AG08395 (cell line): ENCODE results near the gene ACOT2.
"Not testable (repeated sequence)": the region's sequence is repeated elsewhere in the genome, so short reads cannot be mapped to it uniquely, and the experiment has no call there.

Source experiments
- DNase-seq: peaks from one replicate; pipeline ENCODE4 v3.0.0; 2012; ENCODE audit warnings: mixed read lengths, low spot score

ACOT2 gene, protein sequence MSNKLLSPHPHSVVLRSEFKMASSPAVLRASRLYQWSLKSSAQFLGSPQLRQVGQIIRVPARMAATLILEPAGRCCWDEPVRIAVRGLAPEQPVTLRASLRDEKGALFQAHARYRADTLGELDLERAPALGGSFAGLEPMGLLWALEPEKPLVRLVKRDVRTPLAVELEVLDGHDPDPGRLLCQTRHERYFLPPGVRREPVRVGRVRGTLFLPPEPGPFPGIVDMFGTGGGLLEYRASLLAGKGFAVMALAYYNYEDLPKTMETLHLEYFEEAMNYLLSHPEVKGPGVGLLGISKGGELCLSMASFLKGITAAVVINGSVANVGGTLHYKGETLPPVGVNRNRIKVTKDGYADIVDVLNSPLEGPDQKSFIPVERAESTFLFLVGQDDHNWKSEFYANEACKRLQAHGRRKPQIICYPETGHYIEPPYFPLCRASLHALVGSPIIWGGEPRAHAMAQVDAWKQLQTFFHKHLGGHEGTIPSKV

DNA sequence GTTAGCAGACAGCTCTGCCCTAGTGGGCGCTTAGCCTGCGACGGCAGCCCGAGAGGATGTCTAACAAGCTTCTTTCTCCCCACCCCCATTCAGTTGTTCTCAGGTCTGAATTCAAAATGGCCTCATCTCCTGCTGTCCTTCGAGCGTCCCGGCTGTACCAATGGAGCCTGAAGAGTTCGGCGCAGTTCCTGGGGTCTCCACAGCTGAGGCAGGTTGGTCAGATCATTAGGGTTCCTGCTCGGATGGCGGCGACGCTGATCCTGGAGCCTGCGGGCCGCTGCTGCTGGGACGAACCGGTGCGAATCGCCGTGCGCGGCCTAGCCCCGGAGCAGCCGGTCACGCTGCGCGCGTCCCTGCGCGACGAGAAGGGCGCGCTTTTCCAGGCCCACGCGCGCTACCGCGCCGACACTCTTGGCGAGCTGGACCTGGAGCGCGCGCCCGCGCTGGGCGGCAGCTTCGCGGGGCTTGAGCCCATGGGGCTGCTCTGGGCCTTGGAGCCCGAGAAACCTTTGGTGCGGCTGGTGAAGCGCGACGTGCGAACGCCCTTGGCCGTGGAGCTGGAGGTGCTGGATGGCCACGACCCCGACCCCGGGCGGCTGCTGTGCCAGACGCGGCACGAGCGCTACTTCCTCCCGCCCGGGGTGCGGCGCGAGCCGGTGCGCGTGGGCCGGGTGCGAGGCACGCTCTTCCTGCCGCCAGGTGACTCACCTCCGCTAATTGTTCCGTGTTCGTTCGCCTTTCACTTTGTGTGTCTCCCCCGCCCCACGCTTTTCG is at the start of gene ACOT2:
TSS of gene ACOT2 (plus strand) at position 29 of the 774 bp plus-strand sequence. CDS start at position 57, 28 bp downstream.
- peak; percentile 89 for DNase-seq

DNA sequence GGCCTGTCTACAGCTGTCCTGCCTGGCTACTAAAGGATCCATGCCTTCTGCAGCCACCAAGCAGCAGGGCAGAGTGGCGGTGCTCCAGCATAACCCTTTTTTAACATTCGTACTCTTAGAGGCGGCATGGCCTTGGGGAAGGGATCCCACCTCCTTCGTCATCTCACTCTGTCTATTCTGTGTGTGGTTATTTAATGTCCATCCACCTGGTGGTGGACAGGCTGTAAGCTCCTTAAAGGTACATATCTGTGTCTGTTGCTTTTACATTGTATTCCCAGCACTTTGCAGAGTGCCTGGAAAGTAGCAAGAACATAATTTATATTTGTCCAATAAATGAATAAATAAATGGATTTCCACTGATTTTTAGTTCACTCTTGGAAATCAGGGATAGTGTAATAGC is 47.8 kb upstream of the ACOT2 start:
- no peak for DNase-seq

DNA sequence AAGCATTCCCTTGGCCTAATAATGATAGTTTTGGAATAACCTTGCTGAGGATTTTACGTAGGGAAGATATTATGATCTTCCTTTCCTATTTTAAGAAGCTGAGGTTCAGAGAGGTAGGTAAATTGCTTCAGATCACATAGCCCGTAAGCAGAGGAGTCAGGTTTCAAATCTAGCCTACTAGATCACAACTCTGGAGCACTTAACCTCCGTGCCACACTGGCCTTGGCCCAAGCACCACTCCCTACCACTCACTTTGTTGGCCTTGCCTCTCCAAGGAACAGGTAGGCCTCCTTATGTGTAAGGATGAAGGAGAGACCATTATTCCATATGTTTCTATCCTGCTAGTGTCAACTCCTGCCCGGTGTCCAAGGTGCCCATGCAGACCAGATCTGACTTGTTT is 44.5 kb upstream of the ACOT2 start:
- DNase-seq = no peak

DNA sequence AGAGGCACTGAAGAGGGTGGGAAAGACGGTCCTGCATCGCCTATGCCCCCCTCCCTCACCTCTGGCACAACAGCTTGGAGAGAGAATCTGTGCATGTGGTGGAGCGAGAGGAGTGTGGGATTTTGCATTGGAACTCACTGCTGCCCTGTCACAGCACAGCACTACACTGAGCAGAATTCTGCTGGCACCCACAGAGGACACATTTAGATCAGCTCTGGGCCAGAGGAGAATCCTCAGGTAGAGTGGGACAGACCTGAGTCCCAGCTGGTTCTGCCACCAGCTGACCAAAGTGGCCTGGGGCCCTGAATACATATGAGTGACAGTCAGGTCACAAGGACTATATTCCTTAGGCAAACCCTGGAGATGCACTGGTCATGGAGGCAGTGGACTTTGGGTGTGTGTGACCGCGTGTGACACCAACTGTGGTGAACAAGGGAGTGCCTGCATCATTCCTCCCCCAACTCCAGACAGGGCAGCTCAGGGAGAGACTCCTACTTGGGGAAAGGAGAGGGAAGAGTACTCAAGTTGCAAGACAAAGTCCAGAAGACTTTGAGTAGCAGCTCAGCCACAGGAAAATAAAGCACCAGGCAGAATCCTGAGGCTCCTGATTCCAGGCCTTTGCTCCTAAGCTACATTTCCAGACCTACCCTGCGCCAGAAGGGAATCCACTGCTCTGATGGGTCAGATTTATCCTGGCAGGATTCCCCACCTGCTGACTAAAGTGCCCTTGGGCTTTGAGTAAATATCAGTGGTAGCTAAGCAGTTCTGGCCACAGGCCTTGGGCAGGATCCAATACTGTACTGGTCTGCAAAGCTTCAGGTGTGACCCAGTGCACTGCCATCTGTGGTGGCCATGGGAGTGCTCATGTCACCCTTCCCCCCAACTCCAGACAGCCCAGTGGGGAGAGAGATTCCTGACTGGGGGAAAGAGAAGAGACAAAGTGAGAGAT is 42.7 kb upstream of the ACOT2 start:
- no peak for DNase-seq

DNA sequence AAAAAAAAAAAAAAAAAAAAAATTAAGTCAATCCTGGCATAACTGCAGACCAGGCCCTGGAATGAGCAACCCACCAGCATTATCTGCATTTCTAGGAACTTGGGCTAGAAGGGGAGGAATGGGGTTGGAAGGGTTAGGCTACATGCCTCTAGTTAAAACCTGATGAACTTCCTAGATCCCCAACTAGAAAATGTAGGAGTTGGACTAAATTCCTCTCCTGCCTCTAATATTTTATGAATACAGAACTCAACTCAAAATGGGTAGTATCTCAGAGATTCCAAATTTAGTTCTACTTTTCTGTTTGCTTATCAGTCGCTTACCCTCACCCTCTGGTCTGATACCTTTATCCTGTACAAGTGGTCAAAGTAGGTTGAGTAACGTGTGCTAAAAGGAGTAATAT is 39.7 kb upstream of the ACOT2 start:
- not testable (repeated sequence) for DNase-seq

DNA sequence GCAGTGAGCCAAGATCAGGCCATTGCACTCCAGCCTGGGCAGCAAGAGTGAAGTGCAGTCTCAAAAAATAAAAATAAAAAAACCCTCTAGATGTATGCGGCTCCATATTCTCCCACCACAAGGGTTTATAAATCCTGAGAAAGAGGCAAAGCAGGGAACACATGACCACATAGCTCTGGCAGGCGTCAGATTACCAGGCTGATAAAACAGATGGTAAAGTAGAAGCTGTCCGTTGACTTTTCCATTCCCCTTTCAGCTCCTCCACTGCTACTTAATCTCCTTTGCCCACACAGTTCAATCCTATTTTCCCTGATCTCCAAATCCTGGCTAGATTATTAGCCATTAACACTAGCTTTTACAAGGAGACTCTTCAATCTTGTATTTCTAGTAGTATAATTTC is 37.0 kb upstream of the ACOT2 start:
- DNase-seq = not testable (repeated sequence)

DNA sequence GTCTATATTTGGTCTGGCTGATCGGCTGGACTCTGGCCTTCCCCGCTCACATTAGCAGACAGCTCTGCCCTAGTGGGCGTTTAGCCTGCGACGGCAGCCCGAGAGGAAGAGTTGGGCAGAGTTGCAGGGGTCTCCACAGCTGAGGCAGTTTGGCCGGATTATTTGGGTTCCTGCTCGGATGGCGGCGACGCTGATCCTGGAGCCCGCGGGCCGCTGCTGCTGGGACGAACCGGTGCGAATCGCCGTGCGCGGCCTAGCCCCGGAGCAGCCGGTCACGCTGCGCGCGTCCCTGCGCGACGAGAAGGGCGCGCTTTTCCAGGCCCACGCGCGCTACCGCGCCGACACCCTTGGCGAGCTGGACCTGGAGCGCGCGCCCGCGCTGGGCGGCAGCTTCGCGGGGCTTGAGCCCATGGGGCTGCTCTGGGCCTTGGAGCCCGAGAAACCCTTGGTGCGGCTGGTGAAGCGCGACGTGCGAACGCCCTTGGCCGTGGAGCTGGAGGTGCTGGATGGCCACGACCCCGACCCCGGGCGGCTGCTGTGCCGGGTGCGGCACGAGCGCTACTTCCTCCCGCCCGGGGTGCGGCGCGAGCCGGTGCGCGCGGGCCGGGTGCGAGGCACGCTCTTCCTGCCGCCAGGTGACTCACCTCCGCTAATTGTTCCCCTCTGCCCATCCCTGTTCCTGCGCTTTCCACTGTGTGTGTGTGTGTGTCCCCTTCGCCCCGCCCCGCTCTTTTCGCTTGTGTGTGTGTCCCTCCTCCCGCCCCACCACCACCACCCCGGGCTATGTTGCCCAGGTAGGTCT is 31.6 kb upstream of the ACOT2 start:
- peak; percentile 47 for DNase-seq

DNA sequence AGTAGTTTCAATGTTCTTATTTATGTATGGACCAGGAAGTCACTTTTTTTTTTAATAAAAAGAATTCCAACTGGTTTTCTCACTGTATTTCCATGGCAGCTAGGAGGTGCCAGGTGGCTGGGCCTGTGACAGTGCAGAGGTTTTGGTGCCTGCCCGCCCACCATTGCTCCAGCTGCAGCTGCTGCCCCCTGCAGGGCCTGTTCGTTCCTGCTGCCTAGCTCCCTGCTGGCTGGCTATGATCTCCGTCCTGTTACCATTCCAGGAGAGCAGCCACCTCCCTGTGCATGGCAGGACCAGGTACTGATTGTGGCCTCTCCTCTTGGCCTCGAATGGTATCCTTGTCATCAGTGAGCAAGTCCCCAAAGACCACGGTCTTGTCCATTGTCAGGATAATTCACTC is 30.0 kb upstream of the ACOT2 start:
- peak; percentile 35 for DNase-seq

DNA sequence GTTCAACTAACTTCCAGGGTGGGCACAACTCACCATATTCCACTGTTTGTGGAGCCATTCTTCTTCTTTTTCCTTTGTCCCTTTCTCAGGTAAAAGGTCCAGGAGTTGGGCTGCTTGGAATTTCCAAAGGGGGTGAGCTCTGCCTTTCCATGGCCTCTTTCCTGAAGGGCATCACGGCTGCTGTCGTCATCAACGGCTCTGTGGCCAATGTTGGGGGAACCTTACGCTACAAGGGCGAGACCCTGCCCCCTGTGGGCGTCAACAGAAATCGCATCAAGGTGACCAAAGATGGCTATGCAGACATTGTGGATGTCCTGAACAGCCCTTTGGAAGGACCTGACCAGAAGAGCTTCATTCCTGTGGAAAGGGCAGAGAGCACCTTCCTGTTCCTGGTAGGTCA is 26.1 kb upstream of the ACOT2 start:
- not testable (repeated sequence) for DNase-seq

DNA sequence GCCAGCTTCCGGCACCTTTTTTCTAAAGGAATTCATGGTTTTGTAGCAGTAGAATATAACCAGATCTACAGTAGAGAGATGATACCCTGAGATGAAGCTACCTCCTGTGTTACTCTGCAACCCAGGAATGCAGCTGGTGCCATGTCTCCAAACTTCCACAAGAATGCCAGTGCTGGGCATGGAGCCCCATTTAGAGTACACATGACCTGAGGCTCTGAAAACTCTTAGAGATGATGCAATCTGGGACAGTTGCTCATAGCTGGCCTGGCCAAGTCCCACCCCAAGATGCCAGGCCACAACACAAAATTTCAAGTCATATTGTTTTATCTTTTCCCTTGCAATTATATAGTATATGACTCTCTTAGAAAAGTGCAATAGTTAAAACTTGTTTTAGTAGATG is 23.7 kb upstream of the ACOT2 start:
- DNase-seq = not testable (repeated sequence)

DNA sequence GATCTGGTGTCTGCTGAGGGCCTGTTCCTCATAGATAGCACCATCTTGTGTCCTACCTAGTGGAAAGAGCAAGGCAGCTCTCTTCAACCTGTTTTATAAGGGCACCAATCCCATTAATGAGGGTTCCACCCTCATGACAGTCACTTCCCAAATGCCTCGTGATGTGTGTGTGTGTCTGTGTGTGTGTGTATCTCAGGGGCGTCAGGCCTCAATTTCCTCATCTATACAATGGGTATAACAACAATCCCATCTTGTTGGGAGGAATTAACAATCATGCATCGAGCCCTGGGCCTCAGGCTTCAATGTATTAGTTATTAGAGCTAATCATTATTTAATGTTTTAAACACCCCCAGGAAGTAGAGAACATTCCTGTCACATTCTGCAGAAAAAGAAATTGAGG is 19.9 kb upstream of the ACOT2 start:
- not testable (repeated sequence) for DNase-seq

DNA sequence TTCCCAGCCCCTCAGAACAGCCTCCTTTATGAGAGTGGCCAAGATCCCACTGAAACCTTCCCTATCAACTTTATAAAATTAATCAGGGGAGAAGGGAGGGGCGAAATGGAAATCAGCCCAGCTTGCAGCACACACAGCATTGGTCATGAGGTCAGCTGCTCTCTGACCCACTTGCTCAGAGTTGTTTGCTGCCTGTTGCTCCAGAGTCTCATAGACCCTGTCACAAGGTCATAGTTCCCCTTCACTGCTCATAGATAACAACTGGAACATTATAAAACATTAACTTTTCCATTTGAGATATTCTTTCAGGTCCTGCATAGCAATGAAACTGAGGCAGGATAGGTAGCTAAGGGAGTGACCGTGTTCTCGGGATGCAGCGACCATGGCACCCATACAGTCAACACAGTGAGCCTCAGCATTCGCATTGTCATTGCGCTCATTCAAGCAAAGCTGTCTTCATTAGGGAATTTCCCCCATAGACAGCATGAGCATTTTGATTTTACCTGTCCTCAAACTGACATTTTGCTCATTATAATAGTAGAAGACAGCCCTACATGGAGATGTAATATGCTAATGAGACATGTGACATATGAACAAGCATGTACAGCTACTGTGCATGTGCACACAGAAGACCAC is 19.0 kb upstream of the ACOT2 start:
- not testable (repeated sequence) for DNase-seq

DNA sequence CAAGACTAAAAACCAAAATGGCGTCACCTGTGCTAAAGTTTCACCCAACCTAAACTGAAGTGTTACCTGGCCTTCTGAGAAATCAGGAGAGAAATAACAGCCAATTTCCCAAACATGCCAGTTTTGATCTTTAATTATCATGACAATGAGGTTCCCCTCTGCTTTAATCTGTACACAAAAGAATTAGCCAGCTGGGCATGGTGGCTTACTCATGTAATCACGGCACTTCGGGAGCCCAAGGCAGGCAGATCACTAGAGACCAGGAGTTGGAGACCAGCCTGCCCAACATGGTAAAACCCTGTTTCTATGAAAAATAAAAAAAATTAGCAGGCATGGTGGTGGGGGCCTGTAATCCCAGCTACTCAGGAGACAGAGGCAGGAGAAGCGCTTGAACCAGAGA is 15.2 kb upstream of the ACOT2 start:
- no peak for DNase-seq

DNA sequence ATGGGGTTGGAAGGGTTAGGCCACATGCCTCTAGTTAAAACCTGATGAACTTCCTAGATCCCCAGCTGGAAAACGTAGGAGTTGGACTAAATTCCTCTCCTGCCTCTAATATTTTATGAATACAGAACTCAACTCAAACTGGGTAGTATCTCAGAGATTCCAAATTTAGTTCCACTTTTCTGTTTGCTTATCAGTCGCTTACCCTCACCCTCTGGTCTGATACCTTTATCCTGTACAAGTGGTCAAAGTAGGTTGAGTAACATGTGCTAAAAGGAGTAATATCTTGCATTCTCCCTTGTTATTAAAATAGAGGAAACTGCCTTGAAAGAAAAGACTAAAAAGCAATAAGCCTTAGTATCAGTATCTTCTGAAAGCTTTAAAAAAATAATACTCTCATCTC is 11.8 kb upstream of the ACOT2 start:
- DNase-seq = not testable (repeated sequence)

DNA sequence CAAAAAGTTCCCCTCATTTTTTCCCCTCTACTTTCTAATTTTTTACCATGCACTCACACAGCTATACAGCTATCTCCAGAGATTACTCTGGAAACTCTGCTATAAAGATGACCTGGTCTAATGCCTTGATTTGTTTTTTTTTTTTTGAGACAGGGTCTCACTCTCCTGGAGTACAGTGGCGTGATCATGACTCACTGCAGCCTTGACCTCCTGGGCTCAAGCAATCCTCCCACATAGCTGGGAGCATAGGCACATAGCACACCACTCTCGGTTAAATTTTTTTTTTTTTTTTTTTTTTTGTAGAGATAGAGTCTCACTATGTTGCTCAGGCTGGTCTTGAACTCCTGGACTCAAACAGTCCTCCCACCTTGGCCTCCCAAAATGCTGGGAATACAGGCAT is 10.8 kb upstream of the ACOT2 start:
- not testable (repeated sequence) for DNase-seq

DNA sequence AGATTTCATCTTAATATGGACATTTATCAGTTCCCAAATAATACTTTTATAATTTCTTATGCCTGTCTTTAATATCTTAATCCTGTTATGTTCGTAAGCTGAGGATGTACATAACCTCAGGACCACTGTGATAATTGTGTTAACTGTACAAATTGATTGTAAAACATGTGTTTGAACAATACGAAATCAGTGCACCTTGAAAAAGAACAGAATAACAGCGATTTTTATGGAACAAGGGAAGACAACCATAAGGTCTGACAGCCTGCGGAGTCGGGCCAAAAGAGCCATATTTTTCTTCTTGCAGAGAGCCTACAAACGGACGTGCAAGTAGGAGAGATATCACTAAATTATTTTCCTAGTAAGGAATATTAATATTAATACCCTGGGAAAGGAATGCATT is 6.8 kb upstream of the ACOT2 start:
- DNase-seq = not testable (repeated sequence)

DNA sequence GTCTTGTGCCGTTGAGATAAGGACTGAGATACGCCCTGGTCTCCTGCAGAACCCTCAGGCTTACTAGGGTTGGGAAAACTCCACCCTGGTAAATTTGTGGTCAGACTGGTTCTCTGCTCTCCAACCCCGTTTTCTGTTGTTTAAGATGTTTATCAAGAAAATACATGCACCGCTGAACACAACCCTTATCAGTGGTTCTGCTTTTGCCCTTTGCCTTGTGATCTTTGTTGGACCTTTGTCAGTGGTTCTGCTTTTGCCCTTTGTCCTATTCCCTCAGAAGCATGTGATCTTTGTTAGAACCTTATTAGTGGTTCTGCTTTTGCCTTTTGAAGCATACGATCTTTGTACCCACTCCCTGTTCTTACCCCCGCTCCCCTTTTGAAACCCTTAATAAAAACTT is 6.3 kb upstream of the ACOT2 start:
- not testable (repeated sequence) for DNase-seq

DNA sequence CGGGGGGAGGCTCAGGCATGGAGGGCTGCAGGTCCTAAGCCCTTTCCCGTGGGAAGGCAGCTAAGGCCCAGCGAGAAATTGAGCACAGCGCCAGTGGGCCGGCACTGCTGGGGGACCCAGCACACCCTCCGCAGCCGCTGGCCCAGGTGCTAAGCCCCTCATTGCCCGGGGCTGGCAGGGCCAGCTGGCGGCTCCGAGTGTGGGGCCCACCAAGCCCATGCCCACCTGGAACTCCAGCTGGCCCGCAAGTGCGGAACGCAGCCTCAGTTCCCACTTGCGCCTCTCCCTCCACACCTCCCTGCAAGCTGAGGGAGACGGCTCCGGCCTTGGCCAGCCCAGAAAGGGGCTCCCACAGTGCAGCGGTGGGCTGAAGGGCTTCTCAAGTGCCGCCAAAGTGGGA is 2.6 kb upstream of the ACOT2 start:
- DNase-seq = not testable (repeated sequence)

DNA sequence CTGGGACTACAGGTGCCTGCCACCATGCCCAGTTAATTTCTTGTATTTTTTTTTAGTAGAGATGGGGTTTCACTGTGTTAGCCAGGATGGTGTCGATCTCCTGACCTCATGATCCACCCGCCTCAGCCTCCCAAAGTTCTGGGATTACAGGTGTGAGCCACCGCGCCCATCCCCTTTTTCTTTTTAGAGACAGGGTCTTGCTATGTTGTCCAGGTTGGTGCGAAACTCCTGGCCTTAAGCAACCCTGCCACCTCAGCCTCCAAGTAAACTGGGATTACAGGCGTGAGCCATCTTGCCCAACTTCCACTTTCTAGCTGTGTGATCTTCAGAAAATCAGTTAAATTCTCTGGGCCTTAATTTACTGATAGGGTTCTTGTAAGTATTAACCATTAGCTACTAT is 2.1 kb upstream of the ACOT2 start:
- not testable (repeated sequence) for DNase-seq

DNA sequence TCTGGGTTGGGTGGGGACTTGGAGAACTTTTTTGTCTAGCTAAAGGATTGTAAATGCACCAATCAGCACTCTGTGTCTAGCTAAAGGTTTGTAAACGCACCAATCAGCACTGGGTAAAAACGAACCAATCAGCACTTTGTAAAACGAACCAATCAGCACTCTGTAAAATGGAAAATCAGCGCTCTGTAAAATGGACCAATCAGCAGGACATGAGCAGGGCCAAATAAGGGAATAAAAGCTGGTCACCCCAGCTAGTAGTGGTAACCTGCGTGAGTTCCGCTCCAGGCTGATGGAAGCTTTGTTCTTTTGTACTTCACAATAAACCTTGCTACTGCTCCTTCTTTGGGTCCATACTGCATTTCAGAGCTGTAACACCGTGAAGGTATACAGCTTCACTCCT is 1.7 kb upstream of the ACOT2 start:
- DNase-seq = no peak
